HepG2 (cell line): ENCODE results near the gene CCM2. TPM values are rescaled to one million over a fixed set of nuclear protein-coding genes. Genes with fewer than 3 reads are reported as not detected.

ENCODE experiments used
- ATAC-seq: fragments of 200-7000 bp; cut with Tn5 transposase; 3 replicates; pipeline ENCODE4 v1.9.1; 2020; ENCODE audit warnings: mild to moderate bottlenecking, moderate library complexity
- BruUV-seq: library from RNA; stranded (reverse); fragments of 400-500 nt; replicated peaks from 2 replicates; lab custom pipeline; 2021; lab: Mats Ljungman, UMichigan
- CTCF ChIA-PET: fragments of 300-600 bp; formaldehyde crosslinking; extraction: SDS; loops from one replicate; lab custom pipeline; 2021; ENCODE audit warnings: low total read pairs, inconsistent platforms, low intra/inter-chr PET ratio; lab: Yijun Ruan, JAX
- POLR2A ChIA-PET: fragments of 350-600 bp; sonication (Branson Sonifier 250); formaldehyde crosslinking; loops from one replicate; lab custom pipeline; 2020; ENCODE audit warnings: antibody characterized with exemption, inconsistent platforms; lab: Yijun Ruan, JAX
- DNase-seq: peaks from one replicate; pipeline ENCODE4 v3.0.0-alpha.2; 2015; ENCODE audit warnings: low spot score
- FAIRE-seq: peaks from 3 replicates; lab custom pipeline; 2011; peaks lifted over from hg19 to GRCh38; lab: Jason Lieb, UNC
- H2AFZ ChIP-seq: one replicate; pipeline ENCODE4 v1.6.1; 2011; ENCODE audit warnings: low read length, inconsistent platforms
- H3K27ac ChIP-seq: fragments of 300-600 bp; 3 replicates; pipeline ENCODE4 v1.8.0; 2011; ENCODE audit warnings: mixed run types, mild to moderate bottlenecking, mixed read lengths, low read length, inconsistent platforms; ENCODE audit not compliant: insufficient read depth; ENCODE audit errors: extremely low read length
- H3K27me3 ChIP-seq, 2 experiments: fragments of 200-600 bp in 1 of 2; 2 replicates in 1 of 2; 3 replicates in 1 of 2; pipeline versions ENCODE4 v1.6.0 to v1.8.0; 2011; ENCODE audit warnings: low read length in 2 of 2, mild to moderate bottlenecking in 2 of 2, moderate library complexity in 2 of 2, inconsistent platforms in 1 of 2; ENCODE audit not compliant: insufficient read depth in 2 of 2, control insufficient read depth in 1 of 2
- H3K36me3 ChIP-seq, 2 experiments: fragments of 200-600 bp in 1 of 2; replicated peaks in 1 of 2; 2 replicates in 1 of 2; 3 replicates in 1 of 2; pipeline versions ENCODE4 v1.5.1 to v1.8.0; 2011; ENCODE audit warnings: low read length in 2 of 2, inconsistent platforms in 1 of 2; ENCODE audit not compliant: insufficient read depth in 2 of 2, control insufficient read depth in 1 of 2
- H3K4me1 ChIP-seq: 2 replicates; pipeline ENCODE4 v1.5.1; 2012; ENCODE audit warnings: low read length, inconsistent platforms; ENCODE audit not compliant: insufficient read depth
- H3K4me2 ChIP-seq: 2 replicates; pipeline ENCODE4 v1.6.0; 2011; ENCODE audit warnings: low read depth, low read length, inconsistent platforms
- H3K4me3 ChIP-seq, 3 experiments: fragments of 200-600 bp in 1 of 3; sonication (generic), shearing (Covaris generic) in 1 of 3; replicated peaks in 1 of 3; 2 replicates each; pipeline ENCODE4 v1.5.1; 2011 to 2016; ENCODE audit warnings: low read length in 3 of 3, inconsistent platforms in 2 of 3, low read depth in 2 of 3, mild to moderate bottlenecking in 2 of 3, control low read depth in 1 of 3, mixed read lengths in 1 of 3; ENCODE audit not compliant: insufficient read depth in 1 of 3
- H3K79me2 ChIP-seq: one replicate; pipeline ENCODE4 v1.6.1; 2011; ENCODE audit warnings: low read length, inconsistent platforms; ENCODE audit not compliant: insufficient read depth
- H3K9ac ChIP-seq: 2 replicates; pipeline ENCODE4 v1.6.0; 2011; ENCODE audit warnings: mild to moderate bottlenecking, low read depth, low read length, inconsistent platforms; ENCODE audit not compliant: insufficient read depth
- H3K9me3 ChIP-seq: 2 replicates; pipeline ENCODE4 v1.5.1; 2012; ENCODE audit warnings: mild to moderate bottlenecking, low read length
- H4K20me1 ChIP-seq: 2 replicates; pipeline ENCODE4 v1.6.0; 2011; ENCODE audit warnings: inconsistent platforms, mild to moderate bottlenecking, low read length, moderate library complexity; ENCODE audit not compliant: insufficient read depth
- ETV5 ChIP-seq: IDR thresholded peaks from 2 replicates; pipeline ENCODE4 v1.6.1; 2018; ENCODE audit warnings: missing biosample characterization, missing genetic modification reagents, inconsistent platforms, borderline replicate concordance
- FOXA3 ChIP-seq: IDR thresholded peaks from 2 replicates; pipeline ENCODE4 v1.6.1; 2016; ENCODE audit warnings: missing genetic modification reagents, missing compliant biosample characterization
- GABPB1 ChIP-seq: IDR thresholded peaks from 2 replicates; pipeline ENCODE4 v1.6.1; 2016; ENCODE audit warnings: mild to moderate bottlenecking, missing genetic modification reagents, moderate library complexity, missing compliant biosample characterization
- KAT2B ChIP-seq: fragments of 150-350 bp; IDR thresholded peaks from 2 replicates; pipeline ENCODE4 v1.6.1; 2014; ENCODE audit warnings: low read depth, low read length, borderline replicate concordance
- MTF2 ChIP-seq: sonication (generic); formaldehyde crosslinking; IDR thresholded peaks from 2 replicates; pipeline ENCODE4 v1.5.0; 2020; ENCODE audit warnings: missing genetic modification reagents, borderline replicate concordance
- NFE2L2 ChIP-seq: fragments of 150-350 bp; IDR thresholded peaks from 2 replicates; pipeline ENCODE4 v1.6.1; 2014; ENCODE audit warnings: low read length
- PAX8 ChIP-seq: sonication (generic); formaldehyde crosslinking; IDR thresholded peaks from 2 replicates; pipeline ENCODE4 v1.8.0; 2022; ENCODE audit warnings: mild to moderate bottlenecking, missing genetic modification reagents, borderline replicate concordance
- SP2 ChIP-seq: sonication (generic); formaldehyde crosslinking; IDR thresholded peaks from 2 replicates; pipeline ENCODE4 v1.5.1; 2020; ENCODE audit warnings: mild to moderate bottlenecking, missing genetic modification reagents
- ZNF724P ChIP-seq: sonication (generic); formaldehyde crosslinking; IDR thresholded peaks from 2 replicates; pipeline ENCODE4 v1.8.0; 2022; ENCODE audit warnings: missing genetic modification reagents, borderline replicate concordance
- WGBS: methylation state at CpG from one replicate; pipeline ENCODE4 v1.1.6; 2017; ENCODE audit warnings: low lambda C conversion rate; 5-methylcytosine and 5-hydroxymethylcytosine counted together
- in situ Hi-C: cut with HindIII; loops from 2 replicates; pipeline ENCODE4 v1.10.0; 2017; ENCODE audit warnings: low pct_unique_long_range_greater_than_20kb; ENCODE audit not compliant: extremely low pct_ligation_motif_present
- intact Hi-C: fragments of 100-400 bp; cut with micrococcal nuclease; formaldehyde crosslinking; loops from one replicate; pipeline ENCODE4 v1.10.0; 2022; ENCODE audit not compliant: unreplicated experiment
- polyA plus RNA-seq, 8 experiments: library from polyadenylated mRNA; depleted of rRNA in 3 of 8; stranded (reverse) in 7 of 8; unstranded in 1 of 8; fragments of >200 nt; fragmentation: Illumina TruSeq in 4 of 8; extraction: Trizol in 4 of 8; gene quantifications; 2 replicates each; pipeline versions ENCODE4 v1.2.1 to v1.2.3, GENCODE V29; 2011 to 2016; ENCODE audit warnings: low read depth in 4 of 8, missing spikeins in 1 of 8, mixed read lengths in 1 of 8; ENCODE audit not compliant: insufficient read depth in 1 of 8
- total RNA-seq, 5 experiments: library from RNA; depleted of rRNA; stranded (reverse); fragments of >200 nt; fragmentation: Illumina TruSeq; extraction: Trizol; gene quantifications; 2 replicates each; pipeline ENCODE4 v1.2.3, GENCODE V29; 2016; ENCODE audit warnings: low read depth in 1 of 5
- TF ChIP-seq, protein P1 (sequence below): sonication (generic); formaldehyde crosslinking; IDR thresholded peaks from 2 replicates; pipeline ENCODE4 v1.8.0; 2022; ENCODE audit warnings: mild to moderate bottlenecking, missing genetic modification reagents, moderate library complexity

Gene CCM2
- total and polyA plus RNA-seq, 2 of the 13 experiments (the other 11 are each of a cell fraction or from before 2014, with no cell fraction given): 13.7 to 15.8 TPM

DNA sequence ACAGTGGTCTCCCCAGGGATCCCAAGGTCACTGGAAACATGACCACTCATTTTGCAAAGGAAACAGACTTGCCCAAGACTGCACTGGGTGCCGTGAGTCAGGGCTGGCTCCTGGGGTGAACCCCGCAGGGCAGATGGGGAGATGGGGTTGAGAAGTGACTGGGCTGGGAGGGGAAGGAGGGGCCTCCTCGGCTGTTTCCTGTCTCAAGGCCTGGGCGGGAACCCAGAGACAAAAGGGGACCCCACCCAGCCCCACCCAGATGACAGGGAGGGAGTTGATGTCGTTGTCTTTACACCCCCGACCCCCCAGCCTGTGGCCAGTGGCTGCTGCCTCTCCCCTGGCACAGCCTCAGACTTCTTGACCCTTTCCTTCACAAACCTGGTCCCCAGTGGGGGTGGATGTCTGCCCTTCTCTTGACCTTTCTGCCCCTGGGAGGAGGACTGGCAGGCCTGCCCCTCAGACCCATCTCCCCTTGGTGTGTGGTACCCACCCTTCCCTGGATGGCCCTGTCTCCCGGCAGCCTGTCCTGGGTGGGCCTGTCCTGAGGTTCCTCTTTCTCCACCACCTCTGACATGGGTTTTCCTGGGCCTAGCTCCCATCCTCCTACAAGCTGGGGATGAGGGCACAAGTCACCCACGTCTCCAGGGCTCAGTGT lies 22.6 kb upstream of the CCM2 start:
- no peak overlapping the region for H2AFZ ChIP-seq
- no peaks in the 10 kb centered on the region for H3K79me2 ChIP-seq
- no peak overlapping the region for H3K9ac ChIP-seq
- TF ChIP-seq NFE2L2: no peak
- no peak for TF ChIP-seq PAX8 (CRISPR knock-in tag)
- no peak for TF ChIP-seq ZNF724P
- TF ChIP-seq MTF2: no peak
- no peak for TF ChIP-seq KAT2B
- no peak for TF ChIP-seq FOXA3
- TF ChIP-seq SP2: no peak
- H3K4me2 ChIP-seq: no peak overlapping the region; the same call in 1 of the 2 replicates
- H4K20me1 ChIP-seq: no peaks in the 10 kb centered on the region
- peaks cover 4 to 5% of the 10 kb centered on the region in 2 experiments; a peak in 2 of 5 replicates for H3K27me3 ChIP-seq
- H3K9me3 ChIP-seq: no peaks in the 10 kb centered on the region
- POLR2A ChIA-PET: interaction anchor here (0.6 kb wide), 1 partner anchor 22 kb away, joined by 3 read pairs; no protein-coding TSS in a partner anchor
- no peaks in the 10 kb centered on the region for H3K36me3 ChIP-seq
- no peak overlapping the region for H3K27ac ChIP-seq
- intact Hi-C loops: no loop called here
- ATAC-seq (no peak), FAIRE-seq (no peak), DNase-seq (no peak)
- CTCF ChIA-PET: no interaction called here
- H3K4me1 ChIP-seq: peaks cover 36% of the 10 kb centered on the region
- no peak overlapping the region for H3K4me3 ChIP-seq
- BruUV-seq: no TSS peak
- 38% methylated on average over 6 of the region's 8 CpGs for WGBS
- in situ Hi-C loops: no loop called here

DNA sequence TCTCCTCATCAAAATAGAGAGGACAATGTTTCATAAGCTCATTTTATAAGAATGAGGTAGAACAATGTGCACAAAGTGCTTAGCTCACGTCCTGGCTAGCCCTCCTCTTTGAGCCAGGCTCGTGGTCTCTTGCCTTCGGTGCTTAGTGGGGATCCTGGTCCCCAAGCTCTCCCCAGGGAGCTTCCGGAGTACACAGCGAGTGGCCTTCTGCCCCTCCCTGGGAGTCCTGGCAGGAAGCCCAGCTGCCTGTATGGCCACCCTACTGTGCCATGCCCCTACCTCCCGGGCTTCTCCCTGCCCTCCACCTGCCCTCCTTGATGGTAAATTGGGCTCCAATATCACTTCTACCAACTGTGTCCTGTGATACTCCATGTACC lies 22.1 kb upstream of the CCM2 start:
- POLR2A ChIA-PET: interaction anchor here (0.6 kb wide), 1 partner anchor 22 kb away, joined by 3 read pairs; no protein-coding TSS in a partner anchor
- Histone ChIP-seq H3K4me1 (peaks cover 31% of the 10 kb centered on the region), H3K27ac (no peak overlapping the region)

More for the DNA sequence above, 22.1 kb upstream of the CCM2 start:
- WGBS: 9% methylated on average over 3 of the region's 6 CpGs
- Histone ChIP-seq H3K36me3 (no peaks in the 10 kb centered on the region), H3K9me3 (no peaks in the 10 kb centered on the region), H3K79me2 (no peaks in the 10 kb centered on the region), H3K27me3 (peaks cover 4 to 5% of the 10 kb centered on the region in 2 experiments; a peak in 2 of 5 replicates), H3K4me3 (no peak overlapping the region), H2AFZ (no peak overlapping the region), H3K9ac (no peak overlapping the region), H4K20me1 (no peaks in the 10 kb centered on the region), H3K4me2 (no peak overlapping the region; the same call in 1 of the 2 replicates)
- no TSS peak for BruUV-seq
- CTCF ChIA-PET: no interaction called here
- intact Hi-C loops: no loop called here
- FAIRE-seq (no peak), DNase-seq (no peak), ATAC-seq (no peak)
- TF ChIP-seq, protein P1, sequence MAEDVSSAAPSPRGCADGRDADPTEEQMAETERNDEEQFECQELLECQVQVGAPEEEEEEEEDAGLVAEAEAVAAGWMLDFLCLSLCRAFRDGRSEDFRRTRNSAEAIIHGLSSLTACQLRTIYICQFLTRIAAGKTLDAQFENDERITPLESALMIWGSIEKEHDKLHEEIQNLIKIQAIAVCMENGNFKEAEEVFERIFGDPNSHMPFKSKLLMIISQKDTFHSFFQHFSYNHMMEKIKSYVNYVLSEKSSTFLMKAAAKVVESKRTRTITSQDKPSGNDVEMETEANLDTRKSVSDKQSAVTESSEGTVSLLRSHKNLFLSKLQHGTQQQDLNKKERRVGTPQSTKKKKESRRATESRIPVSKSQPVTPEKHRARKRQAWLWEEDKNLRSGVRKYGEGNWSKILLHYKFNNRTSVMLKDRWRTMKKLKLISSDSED (CRISPR knock-in tag): no peak
- TF ChIP-seq ETV5 (CRISPR knock-in tag) (peak; percentile 60; the same call in 1 of the 2 replicates), GABPB1 (CRISPR knock-in tag) (0 out of 2 replicates have a peak, but pooled peaks have one; percentile 13)
- in situ Hi-C loops: no loop called here
